ENCODE data around the gene OFD1.

The OFD1 gene

DNA sequence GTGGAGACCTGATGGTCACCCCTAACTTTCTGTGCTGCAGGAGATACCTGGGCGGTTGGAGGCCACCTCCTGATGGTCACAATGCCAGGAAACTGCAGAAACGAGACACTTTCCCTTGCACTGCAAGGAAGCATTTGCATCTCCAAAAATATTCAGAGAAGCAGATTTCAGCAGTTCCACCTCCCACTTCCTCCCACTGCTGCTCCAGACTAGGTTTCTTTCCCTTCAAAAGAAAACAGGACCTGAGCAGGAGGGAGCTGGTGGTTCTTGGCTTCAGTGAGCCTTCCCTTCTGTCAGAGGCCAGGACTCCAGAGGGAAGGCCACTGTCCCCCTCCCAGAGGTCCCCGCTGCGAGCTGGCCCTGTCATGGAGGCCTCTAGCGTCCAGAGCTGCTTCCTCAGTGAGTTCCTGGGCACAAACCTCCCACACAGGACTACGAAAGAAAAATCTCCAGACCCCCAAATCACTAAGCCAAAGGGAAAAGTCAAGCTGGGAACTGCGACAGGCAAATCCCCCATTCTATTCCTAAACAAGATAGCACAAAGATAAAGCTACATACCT is 46.4 kb downstream of the OFD1 start:
- H3K27ac ChIP-seq (ENCODE audit: low read length) = no peak overlapping the region
- no peak overlapping the region for H2AFZ ChIP-seq (ENCODE audit: low read depth, low read length)
- TF ChIP-seq, protein P1, sequence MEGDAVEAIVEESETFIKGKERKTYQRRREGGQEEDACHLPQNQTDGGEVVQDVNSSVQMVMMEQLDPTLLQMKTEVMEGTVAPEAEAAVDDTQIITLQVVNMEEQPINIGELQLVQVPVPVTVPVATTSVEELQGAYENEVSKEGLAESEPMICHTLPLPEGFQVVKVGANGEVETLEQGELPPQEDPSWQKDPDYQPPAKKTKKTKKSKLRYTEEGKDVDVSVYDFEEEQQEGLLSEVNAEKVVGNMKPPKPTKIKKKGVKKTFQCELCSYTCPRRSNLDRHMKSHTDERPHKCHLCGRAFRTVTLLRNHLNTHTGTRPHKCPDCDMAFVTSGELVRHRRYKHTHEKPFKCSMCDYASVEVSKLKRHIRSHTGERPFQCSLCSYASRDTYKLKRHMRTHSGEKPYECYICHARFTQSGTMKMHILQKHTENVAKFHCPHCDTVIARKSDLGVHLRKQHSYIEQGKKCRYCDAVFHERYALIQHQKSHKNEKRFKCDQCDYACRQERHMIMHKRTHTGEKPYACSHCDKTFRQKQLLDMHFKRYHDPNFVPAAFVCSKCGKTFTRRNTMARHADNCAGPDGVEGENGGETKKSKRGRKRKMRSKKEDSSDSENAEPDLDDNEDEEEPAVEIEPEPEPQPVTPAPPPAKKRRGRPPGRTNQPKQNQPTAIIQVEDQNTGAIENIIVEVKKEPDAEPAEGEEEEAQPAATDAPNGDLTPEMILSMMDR (IDR thresholded peaks at IDR 0.05; ENCODE audit: low read depth, low read length) = no peak
- no peak for TF ChIP-seq EZH2phosphoT487 (IDR thresholded peaks at IDR 0.05; ENCODE audit: low read depth)
- H3K27me3 ChIP-seq (ENCODE audit: low read depth, low read length) = no peaks in the 10 kb centered on the region
- no peaks in the 10 kb centered on the region for H3K9me3 ChIP-seq (ENCODE audit: insufficient read depth, low read length)
- no peak overlapping the region for H3K4me3 ChIP-seq (ENCODE audit: low read length)
- no peak overlapping the region for H3K4me2 ChIP-seq (ENCODE audit: low read length)
- H4K20me1 ChIP-seq (ENCODE audit: insufficient read depth, low read length) = no peaks in the 10 kb centered on the region
- no peaks in the 10 kb centered on the region for H3K79me2 ChIP-seq (ENCODE audit: low read length)
- no peaks in the 10 kb centered on the region for H3K4me1 ChIP-seq (ENCODE audit: low read length)
- H3K36me3 ChIP-seq (replicated peaks; ENCODE audit: low read depth, low read length) = peaks cover 13% of the 10 kb centered on the region
- no peak overlapping the region for H3K9ac ChIP-seq (ENCODE audit: low read length)

DNA sequence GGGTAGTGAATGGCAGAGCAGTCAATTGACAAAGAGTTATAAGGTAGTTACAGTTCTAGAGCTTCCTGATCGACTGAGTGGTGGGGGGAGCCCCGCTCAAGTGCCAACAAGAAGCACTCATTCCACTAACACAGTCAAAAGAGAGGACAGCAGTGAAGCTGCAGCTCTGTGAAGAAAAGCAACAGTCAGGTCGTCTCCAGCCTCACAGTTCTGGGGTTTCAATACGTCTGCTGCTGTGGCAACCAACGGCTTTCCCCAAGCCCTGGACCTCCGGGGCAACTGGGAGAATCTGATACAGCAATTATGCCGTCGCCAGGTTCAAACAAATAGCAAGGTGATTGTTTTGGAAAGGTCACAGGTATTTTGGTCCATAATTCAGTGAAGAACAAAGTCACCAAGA is 51.5 kb downstream of the OFD1 start:
- Histone ChIP-seq H3K4me3 (ENCODE audit: low read length) (no peak overlapping the region), H3K36me3 (replicated peaks; ENCODE audit: low read depth, low read length) (no peaks in the 10 kb centered on the region), H3K4me1 (ENCODE audit: low read length) (no peaks in the 10 kb centered on the region), H3K9ac (ENCODE audit: low read length) (no peak overlapping the region), H4K20me1 (ENCODE audit: insufficient read depth, low read length) (no peaks in the 10 kb centered on the region), H3K27me3 (ENCODE audit: low read depth, low read length) (no peaks in the 10 kb centered on the region), H2AFZ (ENCODE audit: low read depth, low read length) (no peak overlapping the region), H3K27ac (ENCODE audit: low read length) (no peak overlapping the region), H3K4me2 (ENCODE audit: low read length) (no peak overlapping the region), H3K9me3 (ENCODE audit: insufficient read depth, low read length) (no peaks in the 10 kb centered on the region), H3K79me2 (ENCODE audit: low read length) (no peaks in the 10 kb centered on the region)
- TF ChIP-seq EZH2phosphoT487 (IDR thresholded peaks at IDR 0.05; ENCODE audit: low read depth) = no peak
- TF ChIP-seq, protein P1 (IDR thresholded peaks at IDR 0.05; ENCODE audit: low read depth, low read length) = no peak

DNA sequence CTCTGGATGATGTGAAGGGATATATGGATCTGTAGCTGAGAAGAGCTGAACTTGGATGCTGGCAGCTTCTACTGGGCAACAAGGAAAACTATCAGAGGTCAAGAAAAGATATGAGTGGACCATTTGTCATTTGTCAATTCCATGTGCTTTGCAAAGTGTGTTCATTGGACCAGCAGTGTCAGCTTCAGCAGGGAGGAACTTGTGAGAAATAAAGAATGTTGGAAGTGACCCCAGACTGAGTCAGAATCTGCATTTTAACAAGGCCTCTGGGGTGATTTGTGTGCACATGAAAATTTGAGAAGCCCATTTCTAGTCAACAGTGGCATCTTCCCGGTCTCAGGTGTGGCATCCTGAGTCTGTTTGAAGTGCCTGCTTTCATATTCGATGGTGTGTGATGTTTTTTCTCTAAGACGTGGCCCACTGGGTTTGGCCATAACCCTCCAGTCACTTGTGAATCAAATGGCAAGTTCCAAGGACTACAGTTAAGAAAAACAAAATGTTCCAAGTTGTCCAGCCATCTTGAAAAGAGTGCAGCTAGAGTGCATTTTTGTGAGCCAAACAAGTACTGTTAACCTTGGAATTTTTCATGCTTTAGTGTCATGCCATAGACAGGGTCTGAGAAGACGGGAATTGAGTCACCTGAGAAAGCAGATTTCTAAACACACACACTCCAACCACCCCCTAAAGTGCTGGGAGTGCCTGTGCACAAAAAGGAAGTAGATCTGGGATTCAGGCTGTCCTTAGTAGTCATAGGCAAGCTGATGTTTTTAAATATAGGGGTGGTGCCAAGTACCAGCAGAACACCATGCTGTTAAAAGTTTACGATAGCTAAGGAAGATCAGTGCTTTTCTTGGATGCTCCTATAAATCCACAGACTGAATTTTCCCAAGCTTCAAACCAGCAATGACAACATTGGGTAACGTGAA is 55.9 kb downstream of the OFD1 start:
- Histone ChIP-seq H3K9ac (ENCODE audit: low read length) (no peak overlapping the region), H3K4me1 (ENCODE audit: low read length) (no peaks in the 10 kb centered on the region), H3K4me3 (ENCODE audit: low read length) (no peak overlapping the region), H2AFZ (ENCODE audit: low read depth, low read length) (no peak overlapping the region), H3K36me3 (replicated peaks; ENCODE audit: low read depth, low read length) (no peaks in the 10 kb centered on the region), H3K9me3 (ENCODE audit: insufficient read depth, low read length) (no peaks in the 10 kb centered on the region), H4K20me1 (ENCODE audit: insufficient read depth, low read length) (no peaks in the 10 kb centered on the region), H3K27me3 (ENCODE audit: low read depth, low read length) (no peaks in the 10 kb centered on the region), H3K4me2 (ENCODE audit: low read length) (no peak overlapping the region), H3K79me2 (ENCODE audit: low read length) (no peaks in the 10 kb centered on the region), H3K27ac (ENCODE audit: low read length) (no peak overlapping the region)
- TF ChIP-seq, protein P1 (IDR thresholded peaks at IDR 0.05; ENCODE audit: low read depth, low read length) = no peak
- no peak for TF ChIP-seq EZH2phosphoT487 (IDR thresholded peaks at IDR 0.05; ENCODE audit: low read depth)

DNA sequence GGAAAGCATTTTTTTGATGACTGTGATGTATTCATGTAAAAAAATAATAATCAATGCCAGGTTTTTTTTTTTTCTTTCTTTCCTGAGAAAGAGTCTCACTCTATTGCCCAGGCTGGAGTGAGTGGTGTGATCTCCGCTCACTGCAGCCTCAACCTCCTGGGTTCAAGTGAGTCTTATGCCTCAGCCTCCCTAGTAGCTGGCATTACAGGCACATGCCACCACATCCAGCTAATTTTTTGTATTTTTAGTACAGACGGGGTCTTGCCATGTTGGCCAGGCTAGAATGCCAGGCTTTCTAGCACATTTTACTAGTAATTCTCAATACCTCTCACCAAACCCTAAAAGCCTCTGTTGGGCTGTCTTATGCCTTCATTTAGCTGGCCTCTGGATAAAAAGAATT is 56.6 kb downstream of the OFD1 start:
- Histone ChIP-seq H3K9ac (ENCODE audit: low read length) (no peak overlapping the region), H3K27me3 (ENCODE audit: low read depth, low read length) (no peaks in the 10 kb centered on the region), H3K4me2 (ENCODE audit: low read length) (no peak overlapping the region), H3K9me3 (ENCODE audit: insufficient read depth, low read length) (no peaks in the 10 kb centered on the region), H4K20me1 (ENCODE audit: insufficient read depth, low read length) (no peaks in the 10 kb centered on the region), H2AFZ (ENCODE audit: low read depth, low read length) (no peak overlapping the region), H3K36me3 (replicated peaks; ENCODE audit: low read depth, low read length) (no peaks in the 10 kb centered on the region), H3K27ac (ENCODE audit: low read length) (no peak overlapping the region), H3K79me2 (ENCODE audit: low read length) (no peaks in the 10 kb centered on the region), H3K4me1 (ENCODE audit: low read length) (no peaks in the 10 kb centered on the region), H3K4me3 (ENCODE audit: low read length) (no peak overlapping the region)
- no peak for TF ChIP-seq EZH2phosphoT487 (IDR thresholded peaks at IDR 0.05; ENCODE audit: low read depth)
- TF ChIP-seq, protein P1 (IDR thresholded peaks at IDR 0.05; ENCODE audit: low read depth, low read length) = no peak
